GM18526 (cell line): Measurements from ENCODE around the gene EEF2.

Experiments
- POLR2A ChIP-seq: IDR thresholded peaks from 3 replicates; pipeline ENCODE4 v1.6.1; 2011; ENCODE audit not compliant: insufficient read length; ENCODE audit errors: extremely low read depth

EEF2 gene

GRCh38 chr19:3966051-3967017 is 18.9 kb downstream of the EEF2 start:
- no peak for TF ChIP-seq POLR2A

GRCh38 chr19:3964256-3965194 is 20.7 kb downstream of the EEF2 start:
- TF ChIP-seq POLR2A: no peak

- TF ChIP-seq POLR2A: no peak
These were observed 21.6 kb downstream of the EEF2 start for GRCh38 chr19:3963458-3964255.

- TF ChIP-seq POLR2A: no peak
These were observed 24.3 kb downstream of the EEF2 start for GRCh38 chr19:3961007-3961406.

GRCh38 chr19:3959766-3960131 is 25.5 kb downstream of the EEF2 start:
- TF ChIP-seq POLR2A: no peak

- no peak for TF ChIP-seq POLR2A
These were observed 26.2 kb downstream of the EEF2 start for GRCh38 chr19:3958836-3959765.

GRCh38 chr19:3955688-3956087 is 29.6 kb downstream of the EEF2 start:
- TF ChIP-seq POLR2A: no peak

GRCh38 chr19:3954107-3954506 is 31.2 kb downstream of the EEF2 start:
- no peak for TF ChIP-seq POLR2A

- TF ChIP-seq POLR2A: no peak
These were observed 34.1 kb downstream of the EEF2 start for GRCh38 chr19:3950871-3951861.

GRCh38 chr19:3949997-3950859 is 35.0 kb downstream of the EEF2 start:
- TF ChIP-seq POLR2A: no peak

GRCh38 chr19:3949294-3949693 is 36.0 kb downstream of the EEF2 start:
- no peak for TF ChIP-seq POLR2A

- no peak for TF ChIP-seq POLR2A
These were observed 39.4 kb downstream of the EEF2 start for GRCh38 chr19:3945838-3946237.
